ENCODE measurements around the gene CADM1. TPM values are rescaled to one million over a fixed set of nuclear protein-coding genes. Genes with fewer than 3 reads are reported as not detected.

CADM1 gene
- total RNA-seq, 1 experiment from 2014 or later = 0.79 TPM

DNA sequence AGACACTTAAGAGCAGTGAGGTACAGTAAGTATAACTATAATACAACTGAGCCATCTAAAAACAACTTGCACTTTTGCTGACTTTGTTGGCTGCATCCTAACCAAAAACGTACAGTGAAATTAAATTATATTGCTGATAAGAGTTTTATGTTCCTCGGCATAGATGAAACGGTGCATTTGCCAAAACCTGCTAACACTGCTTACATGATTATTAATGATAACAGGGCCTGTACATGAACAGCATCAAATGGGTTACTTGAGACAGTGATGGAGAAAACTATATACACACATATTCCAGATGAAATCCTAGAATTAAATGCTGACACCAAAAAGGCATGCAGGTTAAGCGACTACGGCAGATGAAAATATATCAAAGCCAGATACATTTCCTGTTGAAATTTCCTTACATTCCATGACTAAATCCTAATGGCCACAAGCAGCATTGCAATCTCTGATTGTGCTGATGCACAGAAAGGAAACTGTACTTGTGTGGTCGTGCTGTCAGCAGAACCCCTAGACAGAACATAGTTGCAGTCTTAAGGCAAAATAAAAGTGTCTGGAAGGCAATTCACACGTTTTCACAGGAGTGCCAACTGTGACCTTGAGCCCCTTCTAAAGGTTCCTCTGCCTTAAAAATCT, 143.9 kb downstream of the CADM1 start:
- intact Hi-C loops (cut with micrococcal nuclease) = no loop called here
- ChIA-PET CTCF (no interaction called here), RAD21 (ENCODE audit: low non-redundant PET in 1 of 2, low total read pairs in 2 of 2, uncharacterized antibody in 2 of 2, unreplicated experiment in 2 of 2) (no interaction called here), POLR2A (no interaction called here)
- no peak overlapping the region for H3K9ac ChIP-seq (ENCODE audit: low read length)
- no peaks in the 10 kb centered on the region for H4K20me1 ChIP-seq (ENCODE audit: insufficient read depth)
- no peak overlapping the region for H3K27ac ChIP-seq (ENCODE audit: low read depth, low read length)
- TF ChIP-seq, protein P1, sequence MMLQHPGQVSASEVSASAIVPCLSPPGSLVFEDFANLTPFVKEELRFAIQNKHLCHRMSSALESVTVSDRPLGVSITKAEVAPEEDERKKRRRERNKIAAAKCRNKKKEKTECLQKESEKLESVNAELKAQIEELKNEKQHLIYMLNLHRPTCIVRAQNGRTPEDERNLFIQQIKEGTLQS (IDR thresholded peaks at IDR 0.05) = no peak
- TF ChIP-seq RAD21 (IDR thresholded peaks at IDR 0.05; ENCODE audit: low read depth) (no peak), SP1 (IDR thresholded peaks at IDR 0.05; ENCODE audit: low read depth) (no peak), CEBPB (IDR thresholded peaks at IDR 0.05; ENCODE audit: low read depth) (no peak), SIN3A (IDR thresholded peaks at IDR 0.05; ENCODE audit: low read depth) (no peak), POLR2A (IDR thresholded peaks at IDR 0.05; ENCODE audit: borderline replicate concordance, extremely low read depth, insufficient read depth, insufficient read length) (no peak), POLR2AphosphoS5 (IDR thresholded peaks at IDR 0.05; ENCODE audit: low read depth, low read length) (no peak), TCF7L2 (IDR thresholded peaks at IDR 0.05; ENCODE audit: borderline replicate concordance, extremely low read depth, insufficient read depth, insufficient read length) (no peak), FOSL1 (IDR thresholded peaks at IDR 0.05; ENCODE audit: low read depth) (no peak)
- TF ChIP-seq, protein P2, sequence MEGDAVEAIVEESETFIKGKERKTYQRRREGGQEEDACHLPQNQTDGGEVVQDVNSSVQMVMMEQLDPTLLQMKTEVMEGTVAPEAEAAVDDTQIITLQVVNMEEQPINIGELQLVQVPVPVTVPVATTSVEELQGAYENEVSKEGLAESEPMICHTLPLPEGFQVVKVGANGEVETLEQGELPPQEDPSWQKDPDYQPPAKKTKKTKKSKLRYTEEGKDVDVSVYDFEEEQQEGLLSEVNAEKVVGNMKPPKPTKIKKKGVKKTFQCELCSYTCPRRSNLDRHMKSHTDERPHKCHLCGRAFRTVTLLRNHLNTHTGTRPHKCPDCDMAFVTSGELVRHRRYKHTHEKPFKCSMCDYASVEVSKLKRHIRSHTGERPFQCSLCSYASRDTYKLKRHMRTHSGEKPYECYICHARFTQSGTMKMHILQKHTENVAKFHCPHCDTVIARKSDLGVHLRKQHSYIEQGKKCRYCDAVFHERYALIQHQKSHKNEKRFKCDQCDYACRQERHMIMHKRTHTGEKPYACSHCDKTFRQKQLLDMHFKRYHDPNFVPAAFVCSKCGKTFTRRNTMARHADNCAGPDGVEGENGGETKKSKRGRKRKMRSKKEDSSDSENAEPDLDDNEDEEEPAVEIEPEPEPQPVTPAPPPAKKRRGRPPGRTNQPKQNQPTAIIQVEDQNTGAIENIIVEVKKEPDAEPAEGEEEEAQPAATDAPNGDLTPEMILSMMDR (IDR thresholded peaks at IDR 0.05 in 2 of 3, conservative IDR thresholded peaks at IDR 0.05 in 1 of 3; ENCODE audit: borderline replicate concordance in 1 of 3, insufficient read depth in 1 of 3, low read depth in 2 of 3, low read length in 2 of 3) = no peak
- TF ChIP-seq, protein P3, sequence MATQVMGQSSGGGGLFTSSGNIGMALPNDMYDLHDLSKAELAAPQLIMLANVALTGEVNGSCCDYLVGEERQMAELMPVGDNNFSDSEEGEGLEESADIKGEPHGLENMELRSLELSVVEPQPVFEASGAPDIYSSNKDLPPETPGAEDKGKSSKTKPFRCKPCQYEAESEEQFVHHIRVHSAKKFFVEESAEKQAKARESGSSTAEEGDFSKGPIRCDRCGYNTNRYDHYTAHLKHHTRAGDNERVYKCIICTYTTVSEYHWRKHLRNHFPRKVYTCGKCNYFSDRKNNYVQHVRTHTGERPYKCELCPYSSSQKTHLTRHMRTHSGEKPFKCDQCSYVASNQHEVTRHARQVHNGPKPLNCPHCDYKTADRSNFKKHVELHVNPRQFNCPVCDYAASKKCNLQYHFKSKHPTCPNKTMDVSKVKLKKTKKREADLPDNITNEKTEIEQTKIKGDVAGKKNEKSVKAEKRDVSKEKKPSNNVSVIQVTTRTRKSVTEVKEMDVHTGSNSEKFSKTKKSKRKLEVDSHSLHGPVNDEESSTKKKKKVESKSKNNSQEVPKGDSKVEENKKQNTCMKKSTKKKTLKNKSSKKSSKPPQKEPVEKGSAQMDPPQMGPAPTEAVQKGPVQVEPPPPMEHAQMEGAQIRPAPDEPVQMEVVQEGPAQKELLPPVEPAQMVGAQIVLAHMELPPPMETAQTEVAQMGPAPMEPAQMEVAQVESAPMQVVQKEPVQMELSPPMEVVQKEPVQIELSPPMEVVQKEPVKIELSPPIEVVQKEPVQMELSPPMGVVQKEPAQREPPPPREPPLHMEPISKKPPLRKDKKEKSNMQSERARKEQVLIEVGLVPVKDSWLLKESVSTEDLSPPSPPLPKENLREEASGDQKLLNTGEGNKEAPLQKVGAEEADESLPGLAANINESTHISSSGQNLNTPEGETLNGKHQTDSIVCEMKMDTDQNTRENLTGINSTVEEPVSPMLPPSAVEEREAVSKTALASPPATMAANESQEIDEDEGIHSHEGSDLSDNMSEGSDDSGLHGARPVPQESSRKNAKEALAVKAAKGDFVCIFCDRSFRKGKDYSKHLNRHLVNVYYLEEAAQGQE (IDR thresholded peaks at IDR 0.05; ENCODE audit: low read depth) = no peak
- TF ChIP-seq, protein P4, sequence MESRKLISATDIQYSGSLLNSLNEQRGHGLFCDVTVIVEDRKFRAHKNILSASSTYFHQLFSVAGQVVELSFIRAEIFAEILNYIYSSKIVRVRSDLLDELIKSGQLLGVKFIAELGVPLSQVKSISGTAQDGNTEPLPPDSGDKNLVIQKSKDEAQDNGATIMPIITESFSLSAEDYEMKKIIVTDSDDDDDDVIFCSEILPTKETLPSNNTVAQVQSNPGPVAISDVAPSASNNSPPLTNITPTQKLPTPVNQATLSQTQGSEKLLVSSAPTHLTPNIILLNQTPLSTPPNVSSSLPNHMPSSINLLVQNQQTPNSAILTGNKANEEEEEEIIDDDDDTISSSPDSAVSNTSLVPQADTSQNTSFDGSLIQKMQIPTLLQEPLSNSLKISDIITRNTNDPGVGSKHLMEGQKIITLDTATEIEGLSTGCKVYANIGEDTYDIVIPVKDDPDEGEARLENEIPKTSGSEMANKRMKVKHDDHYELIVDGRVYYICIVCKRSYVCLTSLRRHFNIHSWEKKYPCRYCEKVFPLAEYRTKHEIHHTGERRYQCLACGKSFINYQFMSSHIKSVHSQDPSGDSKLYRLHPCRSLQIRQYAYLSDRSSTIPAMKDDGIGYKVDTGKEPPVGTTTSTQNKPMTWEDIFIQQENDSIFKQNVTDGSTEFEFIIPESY (IDR thresholded peaks at IDR 0.05; ENCODE audit: extremely low read depth, insufficient replicate concordance, low read length) = no peak
- peaks cover 4 to 15% of the 10 kb centered on the region in 2 experiments; a peak in 2 of 4 replicates for H3K9me3 ChIP-seq (ENCODE audit: control insufficient read depth in 1 of 2, insufficient read depth in 1 of 2, low read depth in 1 of 2, low read length in 2 of 2)
- no peak for DNase-seq (ENCODE audit: low read depth, low spot score)
- H3K27me3 ChIP-seq (ENCODE audit: insufficient read depth, low read length) = no peaks in the 10 kb centered on the region
- no TSS peak for BruUV-seq (replicated peaks)
- no peaks in the 10 kb centered on the region for H3K9me2 ChIP-seq (ENCODE audit: insufficient read depth)
- no peaks in the 10 kb centered on the region for H3K79me2 ChIP-seq (ENCODE audit: insufficient read depth, low read length)
- H3K4me1 ChIP-seq (ENCODE audit: control insufficient read depth in 1 of 2, insufficient read depth in 2 of 2, low read length in 2 of 2) = no peaks in the 10 kb centered on the region
- H3K4me2 ChIP-seq (ENCODE audit: low read length) = no peak overlapping the region
- no peak overlapping the region for H2AFZ ChIP-seq (ENCODE audit: low read depth, low read length, poor library complexity, severe bottlenecking)
- no peak for ATAC-seq
- H3K36me3 ChIP-seq (ENCODE audit: control insufficient read depth in 1 of 2, insufficient read depth in 2 of 2, low read length in 2 of 2) = no peaks in the 10 kb centered on the region
- no peak overlapping the region for H3K4me3 ChIP-seq (replicated peaks in 1 of 2; ENCODE audit: low read depth in 1 of 2, low read length in 2 of 2)

Measured in HCT116 (cell line).